ENCODE data around the gene EIPR1. TPM values are rescaled to one million over a fixed set of nuclear protein-coding genes. Genes with fewer than 3 reads are reported as not detected.

The EIPR1 gene
- total and polyA plus RNA-seq, 2 of the 4 experiments (the other 2 are of a cell fraction), result 46.5 to 67.4 TPM

GRCh38 chr2:3398857-3399256, 21.2 kb upstream of the EIPR1 start:
- no peak overlapping the region for H3K4me3 ChIP-seq (ENCODE audit: insufficient read depth, low read depth, low read length)
- ChIA-PET POLR2A (ENCODE audit: unreplicated experiment) (interaction anchor here (0.5 kb wide), 1 partner anchor 191 kb away, joined by 3 read pairs; no protein-coding TSS in a partner anchor), CTCF (no interaction called here)
- ATAC-seq (ENCODE audit: low read depth) (no peak), DNase-seq (no peak)
- dilution Hi-C loops (cut with HindIII; ENCODE audit: low sequenced_read_pairs, unreplicated experiment), result no loop called here
- H2BK20ac ChIP-seq (ENCODE audit: low read depth, low read length), result no peak overlapping the region
- H3K4me2 ChIP-seq (ENCODE audit: low read depth, low read length), result no peak overlapping the region
- in situ Hi-C loops (cut with MboI; ENCODE audit: low sequenced_read_pairs), result no loop called here
- H4K5ac ChIP-seq (ENCODE audit: low read depth, low read length), result no peak overlapping the region
- H3K9ac ChIP-seq (ENCODE audit: low read depth, low read length), result no peak overlapping the region
- H3K4ac ChIP-seq (ENCODE audit: low read depth, low read length), result no peak overlapping the region
- H4K20me1 ChIP-seq (ENCODE audit: insufficient read depth, low read length), result peaks cover 10% of the 10 kb centered on the region
- H3K79me1 ChIP-seq (ENCODE audit: low read depth in 1 of 2, low read length in 2 of 2), result peaks cover 41 to 44% of the 10 kb centered on the region in 2 experiments
- TF ChIP-seq MAFK (IDR thresholded peaks at IDR 0.05; ENCODE audit: low read depth, low read length), result no peak
- no peak for TF ChIP-seq MXI1 (IDR thresholded peaks at IDR 0.05; ENCODE audit: borderline replicate concordance, low read depth, low read length)
- TF ChIP-seq CTCF (conservative IDR thresholded peaks at IDR 0.05; ENCODE audit: low read depth, low read length), result no peak
- TF ChIP-seq FOS (IDR thresholded peaks at IDR 0.05; ENCODE audit: low read depth, low read length), result no peak
- TF ChIP-seq ELK1 (IDR thresholded peaks at IDR 0.05; ENCODE audit: borderline replicate concordance, low read depth, low read length), result no peak
- TF ChIP-seq USF2 (IDR thresholded peaks at IDR 0.05; ENCODE audit: low read depth, low read length), result no peak
- no peak for TF ChIP-seq CHD1 (IDR thresholded peaks at IDR 0.05; ENCODE audit: low read depth, low read length)
- no peak for TF ChIP-seq MAZ (IDR thresholded peaks at IDR 0.05; ENCODE audit: borderline replicate concordance, low read depth, low read length)
- no peak for TF ChIP-seq RCOR1 (IDR thresholded peaks at IDR 0.05; ENCODE audit: insufficient replicate concordance, low read length)
- TF ChIP-seq SMC3 (IDR thresholded peaks at IDR 0.05; ENCODE audit: low read depth, low read length), result no peak
- TF ChIP-seq POLR2A (IDR thresholded peaks at IDR 0.05; ENCODE audit: low read depth, low read length), result no peak
- TF ChIP-seq CEBPB (IDR thresholded peaks at IDR 0.05; ENCODE audit: low read depth, low read length), result no peak
- no peak for TF ChIP-seq RAD21 (IDR thresholded peaks at IDR 0.05; ENCODE audit: low read length)
- no peak for TF ChIP-seq NFE2L2 (IDR thresholded peaks at IDR 0.05; ENCODE audit: low read depth, low read length)
- no peak for TF ChIP-seq BHLHE40 (IDR thresholded peaks at IDR 0.05; ENCODE audit: low read depth, low read length)
- TF ChIP-seq RFX5 (IDR thresholded peaks at IDR 0.05; ENCODE audit: low read depth, low read length), result no peak
- H3K9me3 ChIP-seq (ENCODE audit: control insufficient read depth, insufficient read depth, low read length), result peaks cover 11% of the 10 kb centered on the region
- peaks cover 31% of the 10 kb centered on the region for H3K36me3 ChIP-seq (ENCODE audit: control insufficient read depth, insufficient read depth, low read length)
- no peak overlapping the region for H3K56ac ChIP-seq (ENCODE audit: extremely low read depth, insufficient read depth, low read length)
- H2AFZ ChIP-seq (replicated peaks; ENCODE audit: low read length, poor library complexity), result no peak overlapping the region
- H2BK15ac ChIP-seq (ENCODE audit: low read depth, low read length), result no peak overlapping the region
- H3K23ac ChIP-seq (ENCODE audit: low read depth, low read length), result no peak overlapping the region
- H3K18ac ChIP-seq (ENCODE audit: low read depth, low read length), result no peak overlapping the region
- no peak overlapping the region for H2AK5ac ChIP-seq (ENCODE audit: low read depth, low read length)
- H4K91ac ChIP-seq (ENCODE audit: insufficient read depth, low read depth, low read length), result no peak overlapping the region
- H3K27ac ChIP-seq (ENCODE audit: insufficient read depth, low read length), result no peak overlapping the region
- H3K9me1 ChIP-seq (ENCODE audit: insufficient read depth, low read length), result peaks cover 3% of the 10 kb centered on the region; the same call in 1 of the 2 replicates
- H3K4me1 ChIP-seq (ENCODE audit: control insufficient read depth, insufficient read depth, low read length), result peaks cover 1% of the 10 kb centered on the region; the same call in 1 of the 2 replicates
- WGBS, 2 experiments (ENCODE audit: extremely low coverage in 2 of 2, insufficient read length in 1 of 2), result no CpG with 5 or more reads among the region's 5 CpGs
- H2AK9ac ChIP-seq (replicated peaks; ENCODE audit: low read depth, low read length, poor library complexity), result no peak overlapping the region
- H3K27me3 ChIP-seq (ENCODE audit: control insufficient read depth, insufficient read depth, low read length), result no peaks in the 10 kb centered on the region
- intact Hi-C loops (cut with micrococcal nuclease), result no loop called here
- no peak overlapping the region for H2BK120ac ChIP-seq (ENCODE audit: low read depth, low read length)
- no peak overlapping the region for H3K14ac ChIP-seq (replicated peaks; ENCODE audit: low read depth, low read length)
- no TSS peak for BruUV-seq (replicated peaks)
- H4K8ac ChIP-seq (ENCODE audit: low read depth in 2 of 2, low read length in 2 of 2), result no peak overlapping the region
- H2BK5ac ChIP-seq (ENCODE audit: low read depth, low read length, poor library complexity, severe bottlenecking), result no peak overlapping the region

Measured in IMR-90 (cell line).